Stimulated activated CD4-positive, alpha-beta T cell treated with anti-CD3 and anti-CD28 coated beads, Interleukin-12 subunit alpha, Interleukin-12 subunit beta, amount 100 ng/mL, for 48 hours (primary cell): ENCODE measurements around the gene BCL10.
"Not testable (repeated sequence)": the region's sequence is repeated elsewhere in the genome, so short reads cannot be mapped to it uniquely, and the experiment has no call there.

ENCODE experiments used
- DNase-seq, 3 donors: peaks; one replicate each; pipeline ENCODE4 v3.0.0-alpha.2; 2020; ENCODE audit warnings: low read depth in 2 of 3, low spot score in 1 of 3

BCL10 gene

DNA sequence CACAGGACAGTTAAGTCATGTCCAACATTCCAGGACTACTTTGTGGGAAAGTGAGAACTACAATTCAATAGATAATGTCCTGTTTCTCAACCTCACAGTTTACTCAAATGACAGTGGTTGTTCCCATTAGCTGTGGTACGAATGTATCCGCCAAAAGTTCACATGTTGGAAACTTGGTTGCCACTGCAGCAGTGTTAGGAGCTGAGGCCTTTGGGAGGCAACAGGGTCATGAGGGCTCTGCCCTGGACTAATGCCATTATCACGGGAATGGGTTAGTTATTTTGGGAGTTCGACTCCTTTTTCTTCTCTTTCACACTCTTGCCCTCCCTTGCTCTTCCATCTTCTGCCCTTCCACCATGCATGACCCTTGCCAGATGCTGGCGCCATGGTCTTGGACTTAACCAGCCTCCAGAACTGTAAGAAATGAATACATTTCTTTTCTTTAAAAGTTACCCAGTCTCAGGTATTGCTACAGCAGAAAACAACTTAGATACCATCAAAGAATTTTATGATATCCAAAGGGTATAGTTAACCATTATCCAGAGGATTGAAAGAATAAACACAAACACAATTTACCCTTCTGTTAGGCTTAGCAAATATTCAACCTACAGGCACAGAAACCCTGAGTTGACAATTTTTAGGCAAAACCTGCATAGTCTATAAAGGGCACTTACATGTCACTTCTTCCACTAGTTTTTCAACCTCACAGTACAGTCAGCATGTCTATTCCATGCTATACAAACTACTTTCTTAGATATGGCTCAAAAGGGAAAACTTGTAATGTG, 7.4 kb downstream of the BCL10 start:
- no peak for DNase-seq

- DNase-seq = no peak
Observed at GRCh38 chr1:85267313-85267712, 9.1 kb downstream of the BCL10 start.

DNA sequence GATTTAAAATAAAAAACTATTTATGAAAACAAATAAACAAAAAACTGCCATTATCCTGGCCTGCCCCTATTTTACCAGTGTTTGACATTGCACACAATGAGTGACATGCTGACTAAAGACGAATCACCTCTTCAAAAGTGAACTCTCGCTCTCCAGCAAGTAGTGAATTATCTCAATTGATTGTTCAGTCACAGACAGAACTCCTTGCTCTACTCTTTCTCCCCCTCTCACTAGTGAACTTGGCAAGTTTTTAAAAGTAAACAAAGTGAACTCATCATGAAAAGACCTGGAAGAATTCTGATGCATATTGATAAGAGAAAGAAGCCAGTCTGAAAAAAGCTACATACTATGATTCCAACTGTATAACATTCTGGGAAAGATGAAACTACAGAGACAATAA, 12.3 kb downstream of the BCL10 start:
- DNase-seq = no peak

GRCh38 chr1:85262985-85263384, 13.4 kb downstream of the BCL10 start:
- DNase-seq = no peak

- no peak for DNase-seq
Observed at GRCh38 chr1:85259912-85260274, 16.5 kb downstream of the BCL10 start.

DNA sequence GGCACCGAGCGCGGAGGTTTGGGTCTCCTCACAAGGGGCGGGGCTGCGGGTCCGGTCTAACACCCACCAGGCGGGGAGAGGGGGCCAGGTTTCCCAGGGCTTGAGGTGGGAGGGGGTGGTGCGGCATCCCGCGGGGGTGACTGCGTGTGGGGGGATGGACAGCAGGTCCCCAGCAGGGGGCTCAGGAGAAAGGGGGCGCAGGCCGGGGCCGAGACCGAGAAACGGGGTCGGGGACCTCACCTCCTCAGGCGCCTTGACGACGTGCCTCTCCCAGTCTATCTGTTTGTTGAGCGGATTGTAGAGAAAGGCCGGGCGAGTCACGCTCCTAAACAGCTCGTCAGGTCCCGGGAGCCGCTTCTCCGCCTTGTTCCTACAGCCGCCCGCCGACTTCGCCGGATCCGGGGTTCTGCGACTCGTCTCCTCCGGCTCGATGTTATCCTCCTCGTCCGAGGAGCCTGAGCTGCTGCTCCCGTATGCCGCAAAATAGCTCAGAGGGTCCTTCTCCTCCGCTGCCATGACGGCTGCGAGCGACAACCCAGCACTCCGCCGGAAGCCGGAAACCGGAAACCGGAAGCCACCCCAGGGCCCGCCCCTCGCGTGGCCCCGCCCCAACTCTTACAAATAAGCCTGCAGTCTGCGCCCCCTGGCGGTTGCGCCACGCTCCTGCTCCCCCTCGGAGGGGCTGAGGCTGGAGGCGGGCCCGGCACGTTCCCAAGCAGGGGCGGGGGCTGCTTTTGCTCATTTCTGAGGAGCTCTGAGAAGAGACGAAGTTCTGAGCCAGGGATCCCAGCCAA, 17.1 kb downstream of the BCL10 start, which contains the start of gene C1orf52:
Gene C1orf52 (minus strand): TSS at position 545 of the 794 bp plus-strand sequence. CDS start 29 bp downstream, at position 516.
- DNase-seq = peak; percentile 94 to 95 (median 95)

GRCh38 chr1:85258536-85259117, 17.8 kb downstream of the BCL10 start:
- no peak for DNase-seq

DNA sequence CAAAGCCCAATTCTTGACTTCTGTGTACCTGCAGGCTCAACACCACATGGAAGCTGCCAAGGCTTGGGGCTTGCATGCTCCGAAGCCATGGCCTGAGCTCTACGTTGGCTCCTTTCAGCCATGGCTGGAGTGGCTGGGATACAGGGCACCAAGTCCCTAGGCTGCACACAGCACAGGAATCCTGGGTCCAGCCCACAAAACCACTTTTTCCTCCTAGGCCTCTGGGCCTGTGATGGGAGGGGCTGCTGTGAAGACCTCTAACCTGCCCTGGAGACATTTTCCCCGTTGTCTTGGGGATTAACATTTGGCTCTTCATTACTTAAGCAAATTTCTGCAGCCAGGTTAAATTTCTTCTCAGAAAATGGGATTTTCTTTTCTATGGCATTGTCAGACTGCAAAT, 27.4 kb downstream of the BCL10 start:
- not testable (repeated sequence) for DNase-seq

GRCh38 chr1:85245891-85246290, 30.5 kb downstream of the BCL10 start:
- DNase-seq = no peak

DNA sequence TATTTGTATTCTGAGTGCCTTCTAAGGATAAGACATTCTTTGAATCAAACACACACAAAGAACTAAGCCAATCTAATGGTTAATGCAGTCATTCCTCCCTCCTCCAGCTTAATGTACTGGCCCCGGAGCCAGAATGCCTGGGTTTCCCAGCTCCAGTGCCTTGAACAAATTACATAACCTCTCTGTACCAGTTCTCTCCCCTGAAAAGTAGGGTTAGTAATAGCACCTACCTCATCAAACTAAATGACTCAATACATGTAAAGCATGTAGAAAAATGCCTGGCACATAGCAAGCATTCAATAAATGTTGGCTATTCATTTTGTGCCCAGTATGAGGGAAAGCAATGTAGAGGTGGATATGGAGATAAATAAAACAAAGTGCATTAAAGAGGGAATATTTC, 31.0 kb downstream of the BCL10 start:
- no peak for DNase-seq

DNA sequence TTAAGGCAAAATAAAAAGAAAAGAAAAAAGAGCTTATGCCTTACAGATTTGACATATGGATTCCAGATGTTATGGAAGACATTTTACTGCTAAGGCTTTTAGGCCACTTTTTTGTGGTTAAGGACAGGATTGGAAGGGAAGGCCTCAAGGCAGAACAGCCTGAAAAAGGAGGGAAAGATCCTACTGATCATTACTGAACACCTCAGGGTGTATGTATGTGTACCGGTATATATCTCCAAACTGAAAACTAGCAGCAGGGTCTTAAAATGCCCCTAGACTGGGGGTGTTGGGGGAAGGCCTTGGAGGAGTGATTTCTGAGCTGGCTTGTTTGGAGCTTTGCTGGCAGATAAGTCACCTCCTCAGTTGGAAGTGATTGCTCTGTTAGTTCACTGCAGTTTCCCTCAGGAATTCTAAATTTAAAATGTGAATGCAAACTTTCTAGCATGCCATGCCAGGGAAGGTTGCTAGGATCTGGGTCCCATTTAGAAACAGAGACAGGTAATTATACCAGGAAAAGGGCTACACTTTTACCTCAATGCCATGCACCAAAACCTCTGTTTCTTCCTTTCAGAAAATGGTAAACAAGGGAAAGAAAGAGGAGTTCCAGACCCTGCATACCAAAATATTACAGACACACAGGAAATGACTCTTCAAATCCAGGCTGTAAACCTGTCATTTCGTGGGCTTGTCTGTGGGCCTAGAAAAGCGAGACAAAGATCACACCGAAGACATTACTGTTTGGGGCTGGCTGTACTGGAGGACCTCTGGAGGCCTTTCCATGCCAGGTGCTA, 32.0 kb downstream of the BCL10 start:
- DNase-seq = no peak

- no peak for DNase-seq
Observed at GRCh38 chr1:85243372-85243771, 33.1 kb downstream of the BCL10 start.

DNA sequence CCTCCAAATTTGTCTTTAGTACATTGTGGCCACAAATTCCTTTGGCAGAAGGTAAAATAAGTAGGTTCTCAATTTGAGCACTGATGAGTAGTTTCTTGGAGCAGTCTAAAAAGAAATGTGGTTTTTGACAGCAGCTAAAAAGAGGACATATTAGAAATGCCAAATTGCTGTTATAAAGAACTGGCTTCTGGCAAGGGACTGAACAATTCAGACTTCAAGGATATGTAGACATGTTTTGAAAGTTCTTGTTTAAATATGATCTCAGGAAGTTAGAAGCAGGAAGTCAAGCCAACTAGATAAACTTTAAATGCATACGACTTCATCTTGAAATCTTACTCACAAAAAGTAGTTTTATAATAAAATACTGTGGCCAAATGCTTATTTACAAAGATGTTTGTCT, 35.8 kb downstream of the BCL10 start:
- no peak for DNase-seq

DNA sequence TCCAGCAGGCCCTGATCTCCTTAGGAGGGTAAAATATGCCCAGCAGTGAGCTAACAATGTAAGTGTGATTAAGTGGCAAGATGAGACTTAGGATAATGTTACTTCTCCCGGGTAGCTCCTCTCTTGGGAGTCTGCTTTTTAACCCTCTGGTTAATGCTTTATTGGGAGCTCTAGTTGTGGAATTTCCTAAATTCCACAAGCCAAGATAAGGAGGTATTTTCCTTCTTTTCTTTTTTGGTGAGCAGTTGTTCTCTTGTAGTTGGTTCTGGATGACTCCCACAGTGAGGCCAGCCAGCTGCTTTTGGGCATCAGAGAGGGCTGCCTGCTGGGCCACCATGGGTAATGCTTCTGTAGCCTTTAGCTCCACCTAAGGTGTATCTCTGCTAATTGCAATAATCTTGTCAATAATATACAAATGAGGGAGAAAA, 36.2 kb downstream of the BCL10 start:
- DNase-seq = no peak

DNA sequence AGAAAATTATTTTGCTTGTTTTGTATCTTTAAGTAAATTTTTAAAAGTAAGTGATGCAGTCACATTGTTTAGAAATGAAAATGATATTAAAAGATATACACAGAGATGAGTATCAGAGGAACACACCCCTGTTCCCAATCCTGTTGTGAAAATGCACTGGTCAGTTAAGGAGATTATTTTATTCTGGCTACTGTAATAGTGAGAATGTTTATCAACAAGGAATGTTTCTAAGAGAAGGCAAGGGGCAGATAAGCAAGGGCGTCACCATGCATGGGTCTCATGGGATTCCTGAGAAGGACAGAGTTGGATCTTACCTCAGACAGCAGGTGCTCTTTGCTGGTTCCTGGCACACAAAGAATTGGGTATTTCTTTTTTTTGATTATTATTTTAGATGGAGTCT, 38.8 kb downstream of the BCL10 start:
- no peak for DNase-seq

GRCh38 chr1:85230305-85230977, 46.0 kb downstream of the BCL10 start:
- no peak for DNase-seq

DNA sequence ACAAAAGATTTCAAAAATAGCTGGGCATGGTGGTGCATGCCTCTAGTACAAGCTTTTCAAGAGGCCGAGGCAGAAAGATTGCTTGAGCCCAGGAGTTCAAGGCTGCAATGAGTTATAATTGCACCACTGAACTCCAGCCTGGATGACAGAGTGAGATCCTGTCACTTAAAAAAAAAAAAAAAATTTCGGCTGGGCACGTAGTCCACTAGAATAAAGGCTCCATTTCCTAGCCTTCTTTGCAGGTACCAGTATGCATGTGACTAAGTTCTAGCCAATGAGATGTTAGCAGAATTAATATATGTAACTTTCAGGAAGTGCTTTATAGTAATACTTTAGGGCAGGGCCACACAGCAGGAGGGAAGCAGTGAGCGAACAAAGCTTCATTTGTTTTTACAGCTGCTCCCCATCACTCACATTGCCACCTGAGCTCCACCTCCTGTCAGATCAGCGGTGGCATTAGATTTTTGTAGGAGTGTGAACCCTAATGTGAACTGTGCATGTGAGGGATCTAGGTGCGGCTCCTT, 46.8 kb downstream of the BCL10 start:
- DNase-seq = no peak

DNA sequence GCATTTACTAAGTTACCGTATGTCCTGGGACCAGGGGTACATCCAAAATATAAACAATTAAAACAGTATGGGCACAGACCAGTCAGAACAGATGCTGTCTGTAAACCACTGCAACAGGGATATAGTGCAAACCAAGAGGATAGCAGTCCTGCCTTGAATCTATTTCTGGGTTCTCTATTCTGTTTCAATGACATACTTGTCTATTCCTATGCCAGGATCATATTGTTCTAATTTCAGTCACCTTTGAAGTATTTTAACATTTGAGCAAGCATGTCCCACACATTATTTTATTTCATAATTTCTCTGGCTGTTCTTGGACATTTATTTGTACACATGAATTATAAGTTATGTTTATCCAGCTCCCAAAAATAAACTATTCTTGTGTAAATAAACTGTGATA, 47.5 kb downstream of the BCL10 start:
- DNase-seq = no peak

GRCh38 chr1:85225624-85226380, 50.6 kb downstream of the BCL10 start:
- DNase-seq = no peak
